ENCODE results near the gene ALPG. TPM values are rescaled to one million over a fixed set of nuclear protein-coding genes. Genes with fewer than 3 reads are reported as not detected.
"Not testable (repeated sequence)": the region's sequence is repeated elsewhere in the genome, so short reads cannot be mapped to it uniquely, and the experiment has no call there.

ALPG gene
- total RNA-seq, 2 experiments from 2014 or later = not detected

DNA sequence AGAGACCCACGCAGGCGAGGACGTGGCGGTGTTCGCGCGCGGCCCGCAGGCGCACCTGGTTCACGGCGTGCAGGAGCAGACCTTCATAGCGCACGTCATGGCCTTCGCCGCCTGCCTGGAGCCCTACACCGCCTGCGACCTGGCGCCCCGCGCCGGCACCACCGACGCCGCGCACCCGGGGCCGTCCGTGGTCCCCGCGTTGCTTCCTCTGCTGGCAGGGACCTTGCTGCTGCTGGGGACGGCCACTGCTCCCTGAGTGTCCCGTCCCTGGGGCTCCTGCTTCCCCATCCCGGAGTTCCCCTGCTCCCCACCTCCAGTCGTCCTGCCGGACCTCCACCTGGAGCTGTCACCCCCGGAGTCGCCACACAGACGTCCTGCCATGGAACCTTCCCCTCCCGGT lies 3.0 kb downstream of the ALPG start:
- H3K36me3 Mint-ChIP-seq (ENCODE audit: low read depth); DNase-seq; CTCF ChIA-PET; H3K27ac Mint-ChIP-seq; intact Hi-C loops (cut with micrococcal nuclease); H3K9me3 Mint-ChIP-seq; H3K4me3 Mint-ChIP-seq: not testable (repeated sequence)
- H3K27me3 Mint-ChIP-seq (ENCODE audit: low read depth) = peaks cover 11% of the 10 kb centered on the region
- H3K4me1 Mint-ChIP-seq (ENCODE audit: low read depth) = peaks cover 13% of the 10 kb centered on the region

DNA sequence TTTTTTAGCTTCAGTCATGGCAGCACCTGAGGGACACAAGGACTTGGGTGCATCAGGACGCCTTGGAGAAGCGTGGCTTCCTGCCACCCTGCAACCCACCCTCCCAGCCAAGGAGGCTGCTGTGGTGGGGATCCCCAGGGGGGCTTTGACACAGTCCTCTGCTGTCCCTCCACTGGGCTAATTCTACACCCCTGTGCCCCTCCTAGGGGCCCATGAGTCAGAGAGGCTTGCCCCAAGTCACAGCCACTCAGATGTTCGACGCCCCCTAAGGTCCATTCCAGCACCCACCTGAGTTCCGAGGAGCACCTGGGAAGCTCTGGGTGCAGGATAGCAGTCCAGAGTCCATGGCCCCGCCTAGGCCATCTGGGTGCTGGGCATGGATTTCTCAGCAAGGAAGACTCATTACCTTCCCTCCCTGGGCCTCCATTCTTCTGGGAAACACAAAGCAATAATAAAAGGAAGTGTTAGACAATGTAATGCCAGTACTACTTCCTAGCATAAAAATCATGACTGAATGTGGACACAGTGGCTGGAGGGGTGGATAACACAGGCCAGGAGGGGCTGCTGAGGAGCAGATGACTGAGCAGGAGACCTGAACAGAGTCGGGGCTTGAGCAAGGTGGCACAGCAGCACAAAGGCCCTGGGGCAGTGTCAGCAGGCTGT lies 3.7 kb downstream of the ALPG start:
- H3K4me1 Mint-ChIP-seq (ENCODE audit: low read depth) = peaks cover 13% of the 10 kb centered on the region

DNA sequence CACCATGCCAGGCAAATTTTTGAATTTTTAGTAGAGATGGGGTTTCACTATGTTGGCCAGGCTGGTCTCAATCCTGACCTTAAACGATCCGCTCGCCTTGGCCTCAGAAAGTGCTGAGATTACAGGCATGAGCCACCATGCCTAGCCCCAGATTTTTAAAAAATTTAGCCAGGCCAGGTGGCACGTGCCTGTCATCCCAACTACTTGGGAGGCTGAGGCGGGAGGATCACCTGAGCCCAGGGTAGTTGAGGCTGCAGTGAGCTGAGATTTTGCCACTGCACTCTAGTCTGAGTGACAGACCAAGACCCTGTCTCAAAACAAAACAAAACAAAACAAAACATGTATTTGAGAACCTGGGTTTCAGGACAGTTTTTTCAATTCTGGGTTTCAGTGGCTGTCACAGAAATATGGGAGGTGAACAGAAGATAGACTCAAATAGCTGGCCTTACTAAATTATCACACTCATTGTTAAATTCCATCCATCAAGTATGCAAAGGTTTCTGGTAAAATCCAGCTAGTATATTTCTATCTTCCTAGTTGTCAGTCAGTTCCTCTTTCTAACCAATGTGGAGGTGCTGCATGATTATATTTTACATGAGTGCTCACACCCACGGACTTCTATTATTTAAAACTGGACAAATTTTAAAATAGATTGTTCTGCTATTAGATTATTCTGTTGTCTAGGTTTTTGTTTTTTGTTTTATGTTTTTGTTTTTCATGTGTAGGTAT lies 5.4 kb downstream of the ALPG start:
- no peak overlapping the region for H3K27ac Mint-ChIP-seq
- intact Hi-C loops (cut with micrococcal nuclease) = no loop called here
- CTCF ChIA-PET = no interaction called here
- H3K4me3 Mint-ChIP-seq = no peak overlapping the region
- H3K27me3 Mint-ChIP-seq (ENCODE audit: low read depth) = peaks cover 11% of the 10 kb centered on the region
- peaks cover 13% of the 10 kb centered on the region for H3K4me1 Mint-ChIP-seq (ENCODE audit: low read depth)
- H3K36me3 Mint-ChIP-seq (ENCODE audit: low read depth) = no peaks in the 10 kb centered on the region
- no peak for DNase-seq
- no peaks in the 10 kb centered on the region for H3K9me3 Mint-ChIP-seq

More for the DNA sequence above, 3.7 kb downstream of the ALPG start:
- no peak for DNase-seq
- no peaks in the 10 kb centered on the region for H3K36me3 Mint-ChIP-seq (ENCODE audit: low read depth)
- H3K27ac Mint-ChIP-seq = no peak overlapping the region
- intact Hi-C loops (cut with micrococcal nuclease) = no loop called here
- no peak overlapping the region for H3K4me3 Mint-ChIP-seq
- CTCF ChIA-PET = no interaction called here
- H3K9me3 Mint-ChIP-seq = no peaks in the 10 kb centered on the region
- H3K27me3 Mint-ChIP-seq (ENCODE audit: low read depth) = peaks cover 11% of the 10 kb centered on the region

DNA sequence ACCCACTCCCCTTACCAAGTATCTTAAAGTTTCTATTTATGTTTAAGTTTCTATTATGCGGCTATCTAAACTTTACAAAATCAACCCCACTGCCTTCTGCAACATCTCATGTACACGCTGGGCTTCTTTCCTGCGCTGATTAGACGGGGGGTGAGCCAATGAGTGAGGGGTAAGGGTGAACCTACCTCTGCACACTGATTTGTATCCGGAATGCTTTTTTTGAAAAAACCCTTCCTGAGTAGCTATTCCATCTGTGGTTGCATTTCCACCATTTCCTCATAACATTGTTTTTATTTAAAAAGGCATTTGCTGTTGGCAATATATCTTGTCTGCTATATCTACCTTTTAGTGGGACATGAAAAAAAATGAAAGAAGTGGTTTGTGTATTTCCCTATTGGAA lies 6.3 kb downstream of the ALPG start:
- DNase-seq = no peak
- Mint-ChIP-seq H3K27me3 (ENCODE audit: low read depth) (peaks cover 12% of the 10 kb centered on the region), H3K27ac (no peak overlapping the region), H3K4me1 (ENCODE audit: low read depth) (peaks cover 13% of the 10 kb centered on the region), H3K4me3 (no peak overlapping the region), H3K9me3 (no peaks in the 10 kb centered on the region), H3K36me3 (ENCODE audit: low read depth) (no peaks in the 10 kb centered on the region)
- CTCF ChIA-PET = interaction anchor here (0.6 kb wide), 1 partner anchor 61 kb away, joined by 3 read pairs; no protein-coding TSS in a partner anchor
- intact Hi-C loops (cut with micrococcal nuclease) = no loop called here

DNA sequence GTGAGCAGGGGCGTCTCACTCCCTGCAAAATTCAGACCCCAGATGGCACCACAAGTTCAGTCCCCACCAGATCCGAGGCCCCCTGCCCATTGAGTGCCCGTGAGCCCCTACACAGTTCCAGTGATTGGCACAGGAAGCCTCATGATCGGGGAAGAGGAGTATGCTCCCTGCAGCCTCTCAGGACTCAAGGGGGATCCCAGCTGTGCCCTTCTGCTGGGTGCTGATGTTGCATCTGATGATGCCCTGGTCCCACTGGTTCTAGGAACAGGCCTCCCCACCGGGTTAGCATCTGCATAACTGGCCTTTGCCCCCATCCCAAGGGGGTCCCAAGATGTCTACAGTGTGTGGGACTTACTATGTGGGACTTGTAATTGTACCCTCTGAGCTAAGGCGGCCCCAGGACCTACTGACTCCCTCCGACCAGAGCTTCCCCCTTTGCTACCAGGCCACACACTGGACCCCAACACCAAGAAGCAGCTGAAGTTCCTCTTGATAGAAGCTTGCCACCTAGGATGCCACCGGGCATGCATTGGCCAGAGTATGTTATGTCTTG lies 8.6 kb downstream of the ALPG start:
- H3K4me1 Mint-ChIP-seq (ENCODE audit: low read depth) = peaks cover 24% of the 10 kb centered on the region
- intact Hi-C loops (cut with micrococcal nuclease) = no loop called here
- H3K9me3 Mint-ChIP-seq = no peaks in the 10 kb centered on the region
- H3K36me3 Mint-ChIP-seq (ENCODE audit: low read depth) = no peaks in the 10 kb centered on the region
- peaks cover 26% of the 10 kb centered on the region for H3K27me3 Mint-ChIP-seq (ENCODE audit: low read depth)
- no peak overlapping the region for H3K4me3 Mint-ChIP-seq
- DNase-seq = no peak
- CTCF ChIA-PET = interaction anchor here (0.5 kb wide), 1 partner anchor 516 kb away, joined by 3 read pairs; no protein-coding TSS in a partner anchor
- H3K27ac Mint-ChIP-seq = no peak overlapping the region

DNA sequence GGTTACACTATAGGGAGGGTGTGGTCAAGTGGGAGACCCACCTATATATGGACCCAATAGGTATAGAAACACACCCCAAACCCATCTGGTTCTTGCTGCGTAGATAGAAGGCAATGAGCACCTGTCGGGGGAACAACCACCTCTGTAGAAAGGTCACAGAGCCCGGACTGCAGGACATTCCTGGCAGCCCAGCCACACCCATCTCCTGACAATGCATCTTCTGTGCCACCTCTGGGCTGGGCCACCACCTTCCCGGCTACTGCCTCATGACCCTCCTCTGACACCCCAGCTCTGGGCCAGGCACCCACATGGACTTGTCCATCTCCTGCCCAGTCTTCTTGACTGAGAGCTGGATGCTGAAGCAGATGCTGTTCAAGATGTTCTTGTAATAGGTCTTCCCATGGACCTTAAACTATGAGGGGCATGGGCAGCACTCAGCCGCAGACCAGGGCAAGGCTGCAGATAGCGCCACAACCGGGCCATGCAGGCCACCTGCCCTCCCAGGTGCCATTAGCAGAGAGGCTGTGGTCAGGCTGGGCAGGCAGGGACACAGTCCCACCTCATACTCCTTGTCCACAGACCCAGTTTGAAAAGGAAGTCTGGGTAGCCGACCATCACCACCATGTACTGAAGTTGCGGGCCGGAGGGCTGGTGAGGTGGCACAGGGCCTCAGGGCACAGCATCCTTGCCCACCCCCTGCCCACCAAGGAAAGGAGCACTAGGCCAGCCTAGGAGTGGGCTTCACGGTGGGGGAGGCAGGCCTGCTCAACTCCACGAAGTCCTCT lies 9.3 kb downstream of the ALPG start:
- no peak for DNase-seq
- no peaks in the 10 kb centered on the region for H3K9me3 Mint-ChIP-seq
- intact Hi-C loops (cut with micrococcal nuclease) = no loop called here
- CTCF ChIA-PET = interaction anchor here (0.5 kb wide), 1 partner anchor 517 kb away, joined by 3 read pairs; no protein-coding TSS in a partner anchor
- no peak overlapping the region for H3K27ac Mint-ChIP-seq
- no peaks in the 10 kb centered on the region for H3K36me3 Mint-ChIP-seq (ENCODE audit: low read depth)
- H3K27me3 Mint-ChIP-seq (ENCODE audit: low read depth) = peaks cover 27% of the 10 kb centered on the region
- no peak overlapping the region for H3K4me3 Mint-ChIP-seq
- peaks cover 28% of the 10 kb centered on the region for H3K4me1 Mint-ChIP-seq (ENCODE audit: low read depth)

DNA sequence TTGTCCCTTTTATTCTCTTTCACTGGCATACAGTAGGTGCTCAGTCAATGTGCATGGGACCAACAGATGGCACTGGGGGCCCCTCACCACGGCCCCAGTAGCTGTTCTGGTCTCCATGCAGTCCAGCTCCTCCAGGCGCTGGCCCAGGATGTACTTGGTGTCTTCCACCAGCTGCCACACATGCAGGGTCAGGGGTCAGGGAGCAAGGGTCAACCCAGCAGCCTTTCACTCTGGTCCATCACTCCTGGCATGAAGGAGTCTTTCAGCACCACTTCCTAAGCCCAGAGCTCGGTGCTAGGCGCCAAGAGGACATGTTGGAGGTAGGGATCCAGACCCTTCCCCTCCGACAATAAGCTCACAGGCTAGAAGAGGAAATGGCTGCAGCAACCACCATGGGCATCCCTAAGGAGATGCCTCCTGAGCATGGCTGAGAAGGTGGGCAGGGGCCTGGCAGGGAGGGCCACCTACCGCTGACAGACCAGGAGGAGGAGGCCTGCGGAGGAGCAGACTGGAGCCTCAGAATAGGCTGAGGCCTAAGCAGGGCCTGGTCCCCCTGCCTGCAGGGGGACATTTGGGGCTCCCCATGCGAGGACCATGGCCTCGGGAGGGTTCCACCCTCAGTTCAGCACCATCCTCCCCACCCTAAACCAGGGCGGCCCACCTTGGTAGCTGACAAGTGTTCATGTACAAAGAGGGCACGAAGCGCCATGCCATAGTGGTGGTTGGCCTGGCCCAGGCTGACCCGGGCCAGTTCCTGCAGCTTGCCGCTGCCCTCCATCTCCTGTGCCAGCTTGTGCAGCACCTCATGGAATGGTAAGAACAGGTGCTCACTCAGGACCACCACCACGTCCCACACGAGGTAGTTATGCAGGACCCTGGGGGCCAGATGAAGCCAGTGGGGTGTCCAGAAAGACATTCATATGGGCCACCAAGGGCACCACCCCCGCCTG lies 10.2 kb downstream of the ALPG start:
- Mint-ChIP-seq H3K27me3 (ENCODE audit: low read depth) (peaks cover 34% of the 10 kb centered on the region), H3K4me1 (ENCODE audit: low read depth) (peaks cover 28% of the 10 kb centered on the region), H3K4me3 (no peak overlapping the region), H3K36me3 (ENCODE audit: low read depth) (no peaks in the 10 kb centered on the region), H3K9me3 (peaks cover under 1% of the 10 kb centered on the region), H3K27ac (no peak overlapping the region)
- no peak for DNase-seq
- CTCF ChIA-PET = no interaction called here
- intact Hi-C loops (cut with micrococcal nuclease) = no loop called here

DNA sequence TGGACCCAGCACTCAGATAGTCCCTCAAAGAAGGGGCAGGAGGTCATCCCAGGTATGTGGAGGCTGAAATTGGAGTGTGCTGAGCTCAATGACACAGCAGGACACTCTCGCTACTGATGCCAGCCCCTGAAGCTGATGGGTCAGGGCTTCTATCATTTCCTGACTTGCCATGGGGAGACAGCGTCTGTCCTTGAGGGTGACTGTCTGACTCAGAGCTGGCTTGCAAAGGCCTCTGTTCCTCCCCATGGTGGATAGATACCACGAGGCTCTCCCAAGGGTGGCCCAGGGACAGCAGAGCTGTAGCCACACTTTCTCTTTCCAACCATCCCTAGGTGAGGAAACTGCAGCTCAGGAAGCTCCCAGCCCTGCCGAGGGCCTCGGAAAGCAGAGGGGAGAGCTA lies 10.8 kb downstream of the ALPG start:
- Mint-ChIP-seq H3K4me3 (no peak overlapping the region), H3K4me1 (ENCODE audit: low read depth) (peaks cover 26% of the 10 kb centered on the region), H3K27me3 (ENCODE audit: low read depth) (peaks cover 41% of the 10 kb centered on the region), H3K9me3 (peaks cover 6% of the 10 kb centered on the region), H3K36me3 (ENCODE audit: low read depth) (no peaks in the 10 kb centered on the region), H3K27ac (no peak overlapping the region)
- CTCF ChIA-PET = no interaction called here
- intact Hi-C loops (cut with micrococcal nuclease) = no loop called here
- DNase-seq = no peak

DNA sequence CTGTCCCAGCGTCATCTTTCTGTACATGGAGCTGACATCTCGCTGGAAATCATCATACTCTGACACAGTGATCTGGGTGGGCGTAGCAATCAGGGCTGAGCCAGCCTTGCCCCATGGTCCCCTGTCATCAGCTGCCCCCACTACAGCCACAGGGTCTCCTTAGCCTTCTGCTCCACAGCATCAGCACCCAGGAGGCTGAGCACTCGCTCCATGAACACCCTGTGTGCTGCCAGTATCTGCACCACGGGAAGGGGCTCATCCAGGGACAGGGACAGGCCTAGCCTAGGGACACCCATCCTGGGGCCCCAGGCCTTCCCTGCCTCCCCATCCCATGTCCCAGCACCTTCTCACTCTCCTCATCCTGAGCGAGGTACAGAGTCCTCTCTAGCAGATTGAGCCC lies 11.4 kb downstream of the ALPG start:
- H3K4me1 Mint-ChIP-seq (ENCODE audit: low read depth) = peaks cover 21% of the 10 kb centered on the region
- H3K4me3 Mint-ChIP-seq = peak overlapping the region; percentile 7
- no peaks in the 10 kb centered on the region for H3K36me3 Mint-ChIP-seq (ENCODE audit: low read depth)
- intact Hi-C loops (cut with micrococcal nuclease) = no loop called here
- CTCF ChIA-PET = no interaction called here
- H3K27me3 Mint-ChIP-seq (ENCODE audit: low read depth) = peaks cover 44% of the 10 kb centered on the region
- no peak for DNase-seq
- H3K9me3 Mint-ChIP-seq = peaks cover 9% of the 10 kb centered on the region
- H3K27ac Mint-ChIP-seq = no peak overlapping the region

DNA sequence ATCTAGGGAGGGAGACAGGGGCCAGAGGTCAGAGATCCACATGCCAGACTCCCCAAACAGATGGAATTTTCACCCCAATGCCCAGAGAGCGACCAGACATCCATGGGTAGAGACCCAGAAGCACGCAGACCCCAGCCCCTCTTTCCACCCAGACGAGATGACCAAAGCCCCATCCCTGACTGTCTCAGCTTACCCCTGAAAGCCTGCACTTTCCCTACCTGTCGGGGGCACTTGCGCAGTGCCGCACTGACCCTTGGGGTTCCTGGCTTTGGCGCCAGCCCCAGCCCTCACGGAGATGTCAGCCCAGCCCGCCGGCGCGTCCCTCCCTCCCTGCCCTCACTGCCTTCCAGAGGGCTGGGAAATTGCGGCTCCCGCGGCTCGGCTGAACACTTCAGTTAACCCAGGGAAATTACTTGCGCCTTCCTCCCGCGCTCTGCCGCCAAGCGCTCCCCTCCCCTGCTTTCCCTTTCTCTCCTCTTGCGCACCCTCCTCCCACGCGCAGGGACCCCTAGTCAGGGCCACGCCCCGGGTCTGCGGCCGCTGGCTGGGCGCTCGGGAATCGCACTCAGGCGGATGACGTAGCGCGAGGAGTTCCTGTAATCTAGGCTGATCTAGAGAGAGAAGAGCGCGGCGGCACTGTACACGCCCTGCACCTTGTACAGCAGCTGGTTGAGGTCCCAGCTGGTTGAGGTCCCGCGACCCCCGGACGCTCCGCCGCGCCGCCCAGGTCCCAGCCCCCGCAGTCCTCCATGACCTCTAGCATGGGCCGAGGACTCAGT lies 12.0 kb downstream of the ALPG start:
- H3K27ac Mint-ChIP-seq = no peak overlapping the region
- CTCF ChIA-PET = interaction anchor here (0.6 kb wide), 1 partner anchor 44 kb away, joined by 4 read pairs; no protein-coding TSS in a partner anchor
- intact Hi-C loops (cut with micrococcal nuclease) = no loop called here
- H3K4me1 Mint-ChIP-seq (ENCODE audit: low read depth) = peaks cover 15% of the 10 kb centered on the region
- H3K27me3 Mint-ChIP-seq (ENCODE audit: low read depth) = peaks cover 38% of the 10 kb centered on the region
- DNase-seq = peak; percentile 43
- no peaks in the 10 kb centered on the region for H3K36me3 Mint-ChIP-seq (ENCODE audit: low read depth)
- peaks cover 9% of the 10 kb centered on the region for H3K9me3 Mint-ChIP-seq
- peak overlapping the region; percentile 46 for H3K4me3 Mint-ChIP-seq

Data from activated naive CD4-positive, alpha-beta T cell treated with anti-CD3 and anti-CD28 coated beads for 36 hours (primary cell).